HG03175 (cell line): ENCODE data around the gene NRL.
A peak's percentile ranks its signal among the peaks of the same experiment; 100 is the strongest.

Experiments
- ATAC-seq: cut with Tn5 transposase; IDR thresholded peaks from one replicate; pipeline ENCODE4 v1.9.1; 2021; ENCODE audit warnings: mild to moderate bottlenecking, moderate library complexity; ENCODE audit not compliant: unreplicated experiment

Gene NRL

GRCh38 chr14:24114532-24115421 lies at the start of gene NRL, which contains the start of gene DCAF11:
Gene NRL (minus strand): TSS chr14:24114949. CDS start chr14:24082848, 32,101 bp downstream.
Gene DCAF11 (plus strand): TSS chr14:24114777. CDS start chr14:24115595, 818 bp downstream.
- ATAC-seq: peak; percentile 87

- ATAC-seq: no peak
These were observed 47.3 kb upstream of the NRL start for GRCh38 chr14:24162093-24162492.

DNA sequence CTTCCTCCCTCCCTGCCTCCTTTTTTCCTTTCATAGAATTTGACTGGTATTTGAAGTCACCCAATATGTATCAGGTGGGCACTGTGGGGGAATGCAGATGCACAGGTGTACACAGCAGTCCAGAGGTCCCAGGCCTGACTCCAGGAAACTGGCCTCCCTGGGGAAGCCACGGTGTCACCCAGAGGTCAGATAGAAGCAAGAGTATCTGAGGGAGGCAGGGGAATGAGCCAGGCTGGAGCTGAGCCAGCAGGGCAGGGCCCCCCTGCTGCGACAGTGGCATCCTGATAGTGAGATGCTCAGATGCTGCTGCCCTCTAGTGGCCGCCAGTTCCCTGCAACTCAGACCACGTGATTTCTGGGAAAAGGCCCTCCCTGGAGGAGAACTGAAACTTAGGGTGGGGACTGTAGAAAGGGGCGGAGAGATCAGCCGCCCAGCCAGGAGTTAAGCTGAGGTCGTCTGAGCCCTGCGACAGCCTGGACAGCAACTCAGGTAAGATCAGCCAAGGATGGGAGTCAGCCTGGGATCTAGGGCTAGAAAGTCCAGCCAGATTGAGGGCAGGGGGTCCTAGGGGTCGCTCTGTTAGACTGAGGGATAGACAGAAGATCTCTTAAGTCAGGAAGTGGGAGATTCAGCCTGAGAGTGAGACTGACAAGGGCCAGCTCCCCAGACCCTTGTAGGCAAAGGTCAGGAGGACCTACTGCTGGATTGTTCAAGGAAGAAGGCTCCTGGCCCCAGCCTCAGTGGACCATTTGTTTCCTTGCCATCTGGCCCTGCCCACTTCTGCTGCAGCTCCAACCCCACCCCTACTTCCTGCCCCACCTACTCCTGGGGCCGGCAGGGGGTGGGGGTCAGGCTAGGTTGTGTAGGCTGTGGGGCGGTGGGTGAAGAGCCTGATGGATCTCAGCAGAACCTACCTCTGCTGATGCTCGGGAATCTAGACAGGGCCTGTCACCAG lies 46.4 kb upstream of the NRL start, which contains the start of gene IRF9:
TSS of gene IRF9 (plus strand) at position 416 of the 955 bp plus-strand sequence. CDS start 880 bp downstream, outside the sequence.
- peak; percentile 83 for ATAC-seq

GRCh38 chr14:24160499-24160849 lies 45.7 kb upstream of the NRL start:
- no peak for ATAC-seq

GRCh38 chr14:24159777-24160498 lies 45.2 kb upstream of the NRL start:
- ATAC-seq: no peak

GRCh38 chr14:24157331-24157730 lies 42.6 kb upstream of the NRL start:
- no peak for ATAC-seq

- ATAC-seq: no peak
These were observed 42.1 kb upstream of the NRL start for GRCh38 chr14:24156840-24157239.

DNA sequence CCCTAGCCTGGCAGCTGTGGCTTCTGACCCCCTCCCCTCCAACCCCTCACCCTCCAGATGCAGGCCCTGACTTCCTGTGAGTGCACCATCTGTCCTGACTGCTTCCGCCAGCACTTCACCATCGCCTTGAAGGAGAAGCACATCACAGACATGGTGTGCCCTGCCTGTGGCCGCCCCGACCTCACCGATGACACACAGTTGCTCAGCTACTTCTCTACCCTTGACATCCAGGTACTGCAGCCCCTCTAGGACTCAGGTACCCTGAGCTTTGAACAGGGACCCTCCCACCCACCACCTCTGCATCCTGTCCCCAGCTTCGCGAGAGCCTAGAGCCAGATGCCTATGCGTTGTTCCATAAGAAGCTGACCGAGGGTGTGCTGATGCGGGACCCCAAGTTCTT lies 40.4 kb upstream of the NRL start:
- ATAC-seq: no peak

DNA sequence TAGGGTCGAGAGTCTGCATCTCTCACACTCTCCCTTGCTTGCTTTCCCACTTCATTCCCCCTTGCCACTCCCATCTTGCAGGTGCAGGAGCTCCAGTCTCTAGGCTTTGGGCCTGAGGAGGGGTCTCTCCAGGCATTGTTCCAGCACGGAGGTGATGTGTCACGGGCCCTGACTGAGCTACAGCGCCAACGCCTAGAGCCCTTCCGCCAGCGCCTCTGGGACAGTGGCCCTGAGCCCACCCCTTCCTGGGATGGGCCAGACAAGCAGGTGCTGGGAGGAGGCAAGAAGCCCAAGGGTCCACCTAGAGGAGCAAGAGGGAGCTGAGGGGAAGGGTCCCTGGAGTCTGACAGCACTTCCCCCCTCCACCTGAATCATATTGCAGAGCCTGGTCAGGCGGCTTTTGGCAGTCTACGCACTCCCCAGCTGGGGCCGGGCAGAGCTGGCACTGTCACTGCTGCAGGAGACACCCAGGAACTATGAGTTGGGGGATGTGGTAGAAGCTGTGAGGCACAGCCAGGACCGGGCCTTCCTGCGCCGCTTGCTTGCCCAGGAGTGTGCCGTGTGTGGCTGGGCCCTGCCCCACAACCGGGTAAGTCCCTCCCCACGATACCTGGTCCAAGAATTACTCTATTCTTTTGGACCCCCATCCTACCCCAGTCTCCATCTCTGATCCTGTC lies 36.8 kb upstream of the NRL start:
- no peak for ATAC-seq

GRCh38 chr14:24150993-24151392 lies 36.2 kb upstream of the NRL start:
- ATAC-seq: no peak

DNA sequence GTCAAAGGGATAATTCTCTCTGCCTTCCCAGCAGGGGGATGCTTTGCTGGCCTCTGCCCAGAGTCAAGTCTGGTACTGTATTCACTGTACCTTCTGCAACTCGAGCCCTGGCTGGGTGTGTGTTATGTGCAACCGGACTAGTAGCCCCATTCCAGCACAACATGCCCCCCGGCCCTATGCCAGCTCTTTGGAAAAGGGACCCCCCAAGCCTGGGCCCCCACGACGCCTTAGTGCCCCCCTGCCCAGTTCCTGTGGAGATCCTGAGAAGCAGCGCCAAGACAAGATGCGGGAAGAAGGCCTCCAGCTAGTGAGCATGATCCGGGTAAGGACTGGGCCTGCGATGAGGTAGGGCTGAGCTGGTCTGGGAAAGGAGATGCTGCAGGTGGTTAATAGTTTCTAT lies 35.8 kb upstream of the NRL start:
- ATAC-seq: no peak

DNA sequence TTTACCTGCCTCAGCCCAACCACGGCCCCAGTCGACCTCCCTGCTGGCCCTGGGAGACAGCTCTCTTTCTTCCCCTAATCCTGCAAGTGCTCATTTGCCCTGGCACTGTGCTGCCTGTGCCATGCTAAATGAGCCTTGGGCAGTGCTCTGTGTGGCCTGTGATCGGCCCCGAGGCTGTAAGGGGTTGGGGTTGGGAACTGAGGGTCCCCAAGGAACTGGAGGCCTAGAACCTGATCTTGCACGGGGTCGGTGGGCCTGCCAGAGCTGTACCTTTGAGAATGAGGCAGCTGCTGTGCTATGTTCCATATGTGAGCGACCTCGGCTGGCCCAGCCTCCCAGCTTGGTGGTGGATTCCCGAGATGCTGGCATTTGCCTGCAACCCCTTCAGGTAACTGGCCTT lies 35.3 kb upstream of the NRL start:
- no peak for ATAC-seq

DNA sequence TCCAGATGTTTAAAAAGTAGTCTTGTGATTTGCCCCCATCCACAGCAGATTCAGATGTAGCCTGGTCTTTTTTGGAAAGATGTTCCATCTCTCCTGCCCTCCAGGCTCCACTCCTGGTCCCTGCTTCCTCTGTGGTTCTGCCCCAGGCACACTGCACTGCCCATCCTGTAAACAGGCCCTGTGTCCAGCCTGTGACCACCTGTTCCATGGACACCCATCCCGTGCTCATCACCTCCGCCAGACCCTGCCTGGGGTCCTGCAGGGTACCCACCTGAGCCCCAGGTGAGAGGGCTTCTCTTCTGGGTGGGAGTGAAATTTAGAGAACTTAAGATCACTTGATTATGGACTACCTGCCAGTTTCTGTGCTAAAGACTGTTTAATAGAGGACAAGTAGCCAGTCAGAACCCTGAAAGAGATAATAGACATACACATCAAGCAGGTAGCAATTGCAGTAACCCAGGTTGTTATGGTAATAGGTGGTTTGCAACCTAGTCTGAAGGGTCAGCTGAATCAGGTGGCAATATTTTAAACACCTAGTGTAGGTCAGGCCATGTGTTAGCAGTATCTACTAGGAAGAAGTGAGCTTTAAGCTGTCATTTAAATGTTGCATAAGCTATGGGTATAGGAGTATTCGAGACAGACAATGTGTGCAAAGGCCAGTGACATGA lies 34.7 kb upstream of the NRL start:
- ATAC-seq: no peak

DNA sequence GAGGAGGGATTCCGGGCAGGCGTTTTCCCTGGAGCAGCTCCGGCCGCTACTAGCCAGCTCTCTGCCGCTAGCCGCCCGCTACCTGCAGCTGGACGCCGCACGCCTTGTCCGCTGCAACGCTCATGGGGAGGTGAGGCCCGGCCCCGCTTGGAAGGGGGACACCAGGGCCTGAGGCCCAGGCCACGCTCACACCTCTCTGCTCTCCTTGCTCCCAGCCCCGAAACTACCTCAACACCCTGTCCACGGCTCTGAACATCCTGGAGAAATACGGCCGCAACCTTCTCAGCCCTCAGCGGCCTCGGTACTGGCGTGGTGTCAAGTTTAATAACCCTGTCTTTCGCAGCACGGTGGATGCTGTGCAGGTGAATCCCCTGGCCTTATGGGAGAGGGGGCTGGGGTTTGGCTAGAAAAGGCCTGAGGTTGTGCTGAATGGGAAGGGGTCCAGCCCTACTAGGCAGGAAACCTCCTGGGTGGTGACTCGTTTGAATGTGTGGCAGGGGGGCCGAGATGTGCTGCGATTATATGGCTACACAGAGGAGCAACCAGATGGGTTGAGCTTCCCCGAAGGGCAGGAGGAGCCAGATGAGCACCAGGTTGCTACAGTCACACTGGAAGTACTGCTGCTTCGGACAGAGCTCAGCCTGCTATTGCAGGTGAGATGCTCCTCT lies 33.1 kb upstream of the NRL start:
- ATAC-seq: peak; percentile 1

DNA sequence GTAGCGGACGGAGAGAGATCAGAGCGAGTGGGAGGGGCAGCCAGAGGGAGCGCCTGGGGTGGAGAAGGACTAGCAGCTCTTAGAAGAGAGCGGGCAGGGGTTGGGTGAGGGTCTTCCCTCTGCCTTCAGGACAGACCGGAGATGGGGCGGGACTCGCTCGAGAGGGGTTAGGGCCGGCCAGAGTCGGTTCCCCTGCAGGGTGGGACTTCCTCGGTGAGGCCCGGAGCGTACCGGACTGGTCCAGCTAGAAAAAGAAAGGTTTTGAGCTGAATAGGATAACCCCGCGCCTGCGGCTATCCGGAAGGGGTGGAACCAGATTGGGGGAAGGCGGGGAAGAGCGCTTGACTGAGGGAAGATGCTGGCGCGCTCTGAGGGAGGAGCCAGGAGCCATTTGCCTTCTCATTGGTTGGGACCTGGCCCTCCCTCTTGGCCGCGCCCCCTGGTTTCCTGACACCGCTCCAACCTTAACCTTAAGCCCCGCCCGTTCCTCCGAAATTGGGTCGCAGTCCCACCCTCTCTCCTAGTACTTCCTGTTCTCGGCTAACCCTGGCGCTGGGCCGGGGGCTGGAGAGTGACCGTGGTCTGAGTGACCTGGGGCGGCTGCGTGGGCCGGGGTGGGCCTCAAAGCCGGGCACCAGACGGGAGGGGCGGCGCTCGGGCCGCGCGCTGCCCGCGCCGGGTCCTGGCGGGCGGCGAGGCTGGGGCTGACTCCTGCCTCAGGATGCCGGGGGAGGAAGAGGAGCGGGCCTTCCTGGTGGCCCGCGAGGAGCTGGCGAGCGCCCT lies 32.4 kb upstream of the NRL start, which contains the start of gene RNF31:
TSS of gene RNF31 (plus strand) at position 521 of the 783 bp plus-strand sequence. CDS start at position 722, 201 bp downstream.
- peak; percentile 85 for ATAC-seq

GRCh38 chr14:24146453-24146977 lies 31.8 kb upstream of the NRL start, which contains the start of gene PSME2:
Gene PSME2 (minus strand): TSS chr14:24146610. CDS start chr14:24146581, 29 bp downstream.
- ATAC-seq: peak; percentile 61

DNA sequence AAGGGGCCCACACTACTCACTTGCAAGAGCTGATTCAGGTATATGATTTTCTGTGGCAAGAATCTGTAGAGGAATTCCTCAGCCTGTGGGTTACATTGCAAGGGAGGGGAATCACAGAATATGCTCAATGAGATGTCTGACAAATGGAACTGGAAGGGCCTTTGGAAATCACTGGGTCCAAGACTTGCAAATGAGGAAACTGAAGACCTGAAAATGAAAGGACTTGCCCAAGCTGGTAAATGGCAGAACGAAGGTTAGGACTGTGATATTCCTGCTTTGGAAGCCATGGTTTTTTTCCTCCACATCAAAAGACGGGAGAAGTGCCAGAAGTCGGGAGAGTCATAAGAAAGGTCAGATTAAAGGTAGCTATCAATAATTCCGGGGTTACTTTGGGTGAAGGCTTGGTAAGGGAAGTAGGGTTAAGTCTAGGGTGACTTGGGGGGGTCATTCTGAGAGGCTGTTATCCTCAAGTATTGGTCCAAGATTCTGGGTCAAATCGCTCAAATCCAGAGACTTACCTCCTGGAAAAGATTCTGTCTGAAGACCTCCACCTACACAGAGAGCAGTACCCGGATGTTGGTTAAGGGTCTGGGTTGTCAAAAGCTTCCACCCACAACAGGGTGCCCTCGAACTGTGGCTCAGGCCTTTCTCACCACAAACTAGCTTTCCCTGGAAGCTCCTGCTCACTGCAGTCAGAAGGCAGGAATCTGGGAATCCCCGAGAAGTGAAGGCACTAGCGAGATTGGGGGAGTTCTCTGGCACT lies 31.1 kb upstream of the NRL start:
- no peak for ATAC-seq
